WTC11 (cell line): Measurements from ENCODE around the gene KCNT2.

Experiments
- ESRRA ChIP-seq: sonication (generic); formaldehyde crosslinking; IDR thresholded peaks from 2 replicates; pipeline ENCODE4 v1.8.1; 2022; ENCODE audit warnings: mild to moderate bottlenecking, missing genetic modification reagents, borderline replicate concordance
- ETV6 ChIP-seq: sonication (generic); formaldehyde crosslinking; IDR thresholded peaks from 2 replicates; pipeline ENCODE4 v1.8.1; 2022; ENCODE audit warnings: mild to moderate bottlenecking, missing genetic modification reagents
- FOXK1 ChIP-seq: sonication (generic); formaldehyde crosslinking; IDR thresholded peaks from 2 replicates; pipeline ENCODE4 v1.8.0; 2022; ENCODE audit warnings: mild to moderate bottlenecking, moderate library complexity, missing genetic modification reagents
- GABPB1 ChIP-seq: sonication (generic); formaldehyde crosslinking; IDR thresholded peaks from 2 replicates; pipeline ENCODE4 v1.8.1; 2023; ENCODE audit warnings: mild to moderate bottlenecking, missing genetic modification reagents
- TCF7 ChIP-seq: sonication (generic); formaldehyde crosslinking; IDR thresholded peaks from 2 replicates; pipeline ENCODE4 v1.8.0; 2022; ENCODE audit warnings: mild to moderate bottlenecking, low read depth, missing genetic modification reagents, moderate library complexity
- TEAD4 ChIP-seq: sonication (generic); formaldehyde crosslinking; IDR thresholded peaks from 2 replicates; pipeline ENCODE4 v1.8.0; 2022; ENCODE audit warnings: mild to moderate bottlenecking, missing genetic modification reagents
- TF ChIP-seq, protein P1 (sequence below): fragments of 200-600 bp; IDR thresholded peaks from 2 replicates; pipeline ENCODE4 v1.8.0; 2022; ENCODE audit warnings: antibody characterized with exemption
- TF ChIP-seq, protein P2 (sequence below): sonication (generic); formaldehyde crosslinking; IDR thresholded peaks from 2 replicates; pipeline ENCODE4 v1.8.0; 2022; ENCODE audit warnings: mild to moderate bottlenecking, missing genetic modification reagents
- TF ChIP-seq, protein P3 (sequence below): sonication (generic); formaldehyde crosslinking; IDR thresholded peaks from 2 replicates; pipeline ENCODE4 v1.8.0; 2022; ENCODE audit warnings: mild to moderate bottlenecking, missing genetic modification reagents
- TF ChIP-seq, protein P4 (sequence below): sonication (generic); formaldehyde crosslinking; conservative IDR thresholded peaks from 2 replicates; pipeline ENCODE4 v1.8.1; 2023; ENCODE audit warnings: mild to moderate bottlenecking, low read depth, missing genetic modification reagents, moderate library complexity
- TF ChIP-seq, protein P5 (sequence below): sonication (generic); formaldehyde crosslinking; IDR thresholded peaks from 2 replicates; pipeline ENCODE4 v1.8.1; 2023; ENCODE audit warnings: mild to moderate bottlenecking, moderate library complexity, missing genetic modification reagents

DNA sequence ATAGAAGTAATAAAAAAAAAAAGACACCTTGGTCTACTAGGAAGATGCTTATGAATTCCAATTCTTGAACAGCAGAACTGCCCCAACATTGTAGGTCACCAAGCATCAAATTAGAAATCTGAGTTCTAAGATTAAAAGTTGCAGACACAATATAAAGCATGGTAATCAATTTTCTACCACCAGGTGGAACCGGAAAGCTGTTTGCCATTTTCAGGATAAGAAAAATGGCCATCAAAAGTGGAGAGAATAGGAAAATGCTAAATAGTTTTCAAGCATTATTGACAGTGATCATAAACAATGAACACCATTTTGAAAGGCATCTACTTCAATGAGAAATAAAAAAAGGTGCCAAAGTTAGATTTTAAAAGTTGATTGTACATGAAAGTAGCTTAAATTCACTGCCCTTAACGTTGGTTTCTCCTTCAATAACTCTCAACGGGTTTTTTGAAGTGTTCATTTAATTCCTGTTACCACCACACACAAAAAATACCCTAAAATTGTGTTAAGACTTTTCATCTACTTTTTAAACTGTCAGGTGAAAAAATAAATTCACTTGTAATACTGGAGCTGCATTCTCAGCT lies 252.9 kb downstream of the KCNT2 start:
- TF ChIP-seq, protein P1, sequence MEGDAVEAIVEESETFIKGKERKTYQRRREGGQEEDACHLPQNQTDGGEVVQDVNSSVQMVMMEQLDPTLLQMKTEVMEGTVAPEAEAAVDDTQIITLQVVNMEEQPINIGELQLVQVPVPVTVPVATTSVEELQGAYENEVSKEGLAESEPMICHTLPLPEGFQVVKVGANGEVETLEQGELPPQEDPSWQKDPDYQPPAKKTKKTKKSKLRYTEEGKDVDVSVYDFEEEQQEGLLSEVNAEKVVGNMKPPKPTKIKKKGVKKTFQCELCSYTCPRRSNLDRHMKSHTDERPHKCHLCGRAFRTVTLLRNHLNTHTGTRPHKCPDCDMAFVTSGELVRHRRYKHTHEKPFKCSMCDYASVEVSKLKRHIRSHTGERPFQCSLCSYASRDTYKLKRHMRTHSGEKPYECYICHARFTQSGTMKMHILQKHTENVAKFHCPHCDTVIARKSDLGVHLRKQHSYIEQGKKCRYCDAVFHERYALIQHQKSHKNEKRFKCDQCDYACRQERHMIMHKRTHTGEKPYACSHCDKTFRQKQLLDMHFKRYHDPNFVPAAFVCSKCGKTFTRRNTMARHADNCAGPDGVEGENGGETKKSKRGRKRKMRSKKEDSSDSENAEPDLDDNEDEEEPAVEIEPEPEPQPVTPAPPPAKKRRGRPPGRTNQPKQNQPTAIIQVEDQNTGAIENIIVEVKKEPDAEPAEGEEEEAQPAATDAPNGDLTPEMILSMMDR: no peak
- TF ChIP-seq TCF7 (CRISPR knock-in tag) (no peak), FOXK1 (CRISPR knock-in tag) (no peak), ETV6 (CRISPR knock-in tag) (no peak), GABPB1 (no peak), ESRRA (CRISPR knock-in tag) (no peak), TEAD4 (CRISPR knock-in tag) (no peak)
- TF ChIP-seq, protein P2, sequence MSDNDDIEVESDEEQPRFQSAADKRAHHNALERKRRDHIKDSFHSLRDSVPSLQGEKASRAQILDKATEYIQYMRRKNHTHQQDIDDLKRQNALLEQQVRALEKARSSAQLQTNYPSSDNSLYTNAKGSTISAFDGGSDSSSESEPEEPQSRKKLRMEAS (CRISPR knock-in tag): no peak
- TF ChIP-seq, protein P3, sequence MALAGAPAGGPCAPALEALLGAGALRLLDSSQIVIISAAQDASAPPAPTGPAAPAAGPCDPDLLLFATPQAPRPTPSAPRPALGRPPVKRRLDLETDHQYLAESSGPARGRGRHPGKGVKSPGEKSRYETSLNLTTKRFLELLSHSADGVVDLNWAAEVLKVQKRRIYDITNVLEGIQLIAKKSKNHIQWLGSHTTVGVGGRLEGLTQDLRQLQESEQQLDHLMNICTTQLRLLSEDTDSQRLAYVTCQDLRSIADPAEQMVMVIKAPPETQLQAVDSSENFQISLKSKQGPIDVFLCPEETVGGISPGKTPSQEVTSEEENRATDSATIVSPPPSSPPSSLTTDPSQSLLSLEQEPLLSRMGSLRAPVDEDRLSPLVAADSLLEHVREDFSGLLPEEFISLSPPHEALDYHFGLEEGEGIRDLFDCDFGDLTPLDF (CRISPR knock-in tag): no peak
- TF ChIP-seq, protein P4, sequence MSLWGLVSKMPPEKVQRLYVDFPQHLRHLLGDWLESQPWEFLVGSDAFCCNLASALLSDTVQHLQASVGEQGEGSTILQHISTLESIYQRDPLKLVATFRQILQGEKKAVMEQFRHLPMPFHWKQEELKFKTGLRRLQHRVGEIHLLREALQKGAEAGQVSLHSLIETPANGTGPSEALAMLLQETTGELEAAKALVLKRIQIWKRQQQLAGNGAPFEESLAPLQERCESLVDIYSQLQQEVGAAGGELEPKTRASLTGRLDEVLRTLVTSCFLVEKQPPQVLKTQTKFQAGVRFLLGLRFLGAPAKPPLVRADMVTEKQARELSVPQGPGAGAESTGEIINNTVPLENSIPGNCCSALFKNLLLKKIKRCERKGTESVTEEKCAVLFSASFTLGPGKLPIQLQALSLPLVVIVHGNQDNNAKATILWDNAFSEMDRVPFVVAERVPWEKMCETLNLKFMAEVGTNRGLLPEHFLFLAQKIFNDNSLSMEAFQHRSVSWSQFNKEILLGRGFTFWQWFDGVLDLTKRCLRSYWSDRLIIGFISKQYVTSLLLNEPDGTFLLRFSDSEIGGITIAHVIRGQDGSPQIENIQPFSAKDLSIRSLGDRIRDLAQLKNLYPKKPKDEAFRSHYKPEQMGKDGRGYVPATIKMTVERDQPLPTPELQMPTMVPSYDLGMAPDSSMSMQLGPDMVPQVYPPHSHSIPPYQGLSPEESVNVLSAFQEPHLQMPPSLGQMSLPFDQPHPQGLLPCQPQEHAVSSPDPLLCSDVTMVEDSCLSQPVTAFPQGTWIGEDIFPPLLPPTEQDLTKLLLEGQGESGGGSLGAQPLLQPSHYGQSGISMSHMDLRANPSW (CRISPR knock-in tag): no peak
- TF ChIP-seq, protein P5, sequence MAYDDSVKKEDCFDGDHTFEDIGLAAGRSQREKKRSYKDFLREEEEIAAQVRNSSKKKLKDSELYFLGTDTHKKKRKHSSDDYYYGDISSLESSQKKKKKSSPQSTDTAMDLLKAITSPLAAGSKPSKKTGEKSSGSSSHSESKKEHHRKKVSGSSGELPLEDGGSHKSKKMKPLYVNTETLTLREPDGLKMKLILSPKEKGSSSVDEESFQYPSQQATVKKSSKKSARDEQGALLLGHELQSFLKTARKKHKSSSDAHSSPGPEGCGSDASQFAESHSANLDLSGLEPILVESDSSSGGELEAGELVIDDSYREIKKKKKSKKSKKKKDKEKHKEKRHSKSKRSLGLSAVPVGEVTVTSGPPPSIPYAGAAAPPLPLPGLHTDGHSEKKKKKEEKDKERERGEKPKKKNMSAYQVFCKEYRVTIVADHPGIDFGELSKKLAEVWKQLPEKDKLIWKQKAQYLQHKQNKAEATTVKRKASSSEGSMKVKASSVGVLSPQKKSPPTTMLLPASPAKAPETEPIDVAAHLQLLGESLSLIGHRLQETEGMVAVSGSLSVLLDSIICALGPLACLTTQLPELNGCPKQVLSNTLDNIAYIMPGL (CRISPR knock-in tag): no peak
